Cardiac muscle cell (in vitro differentiated cells and primary cell): ENCODE data around the gene PPEF2. TPM values are rescaled to one million over a fixed set of nuclear protein-coding genes. Genes with fewer than 3 reads are reported as not detected.

Experiments
- DNase-seq, 2 donors: peaks; one replicate each; pipeline versions ENCODE4 v3.0.0 to v3.0.0-alpha.2; 2010 to 2017; ENCODE audit warnings: low read depth in 1 of 2, low spot score in 1 of 2
- H3K27ac ChIP-seq: fragments of 200-600 bp; sonication (generic); 2 replicates; pipeline ENCODE4 v1.5.1; 2016
- H3K27me3 ChIP-seq: fragments of 200-600 bp; sonication (generic); 2 replicates; pipeline ENCODE4 v1.6.0; 2016; ENCODE audit warnings: control low read depth
- H3K36me3 ChIP-seq: fragments of 200-600 bp; sonication (generic); 2 replicates; pipeline ENCODE4 v1.5.1; 2016; ENCODE audit warnings: control low read depth
- H3K4me1 ChIP-seq: fragments of 200-600 bp; sonication (generic); 2 replicates; pipeline ENCODE4 v1.8.1; 2017; ENCODE audit warnings: low read depth, mild to moderate bottlenecking, mixed run types
- H3K4me3 ChIP-seq: fragments of 200-600 bp; sonication (generic); 2 replicates; pipeline ENCODE4 v1.5.1; 2016; ENCODE audit warnings: mild to moderate bottlenecking
- H3K9me3 ChIP-seq: fragments of 200-600 bp; sonication (generic); 2 replicates; pipeline ENCODE4 v1.5.1; 2017; ENCODE audit warnings: low read depth, mild to moderate bottlenecking, control low read depth
- polyA plus RNA-seq: library from polyadenylated mRNA; unstranded; fragments of >200 nt; fragmentation: Nextera tagmentation; extraction: Ambion mirVana; gene quantifications from 2 replicates; pipeline ENCODE4 v1.2.1, GENCODE V29; 2016
- total RNA-seq: library from RNA; depleted of rRNA; stranded (reverse); fragments of >200 nt; gene quantifications from 2 replicates; pipeline ENCODE4 v1.2.3, GENCODE V29; 2016
- TF ChIP-seq, protein P1 (sequence below): IDR thresholded peaks from 2 replicates; pipeline ENCODE4 v1.5.1; 2012; ENCODE audit warnings: low read depth, mild to moderate bottlenecking, low read length

The PPEF2 gene
- total and polyA plus RNA-seq, 2 experiments from 2014 or later = not detected

DNA sequence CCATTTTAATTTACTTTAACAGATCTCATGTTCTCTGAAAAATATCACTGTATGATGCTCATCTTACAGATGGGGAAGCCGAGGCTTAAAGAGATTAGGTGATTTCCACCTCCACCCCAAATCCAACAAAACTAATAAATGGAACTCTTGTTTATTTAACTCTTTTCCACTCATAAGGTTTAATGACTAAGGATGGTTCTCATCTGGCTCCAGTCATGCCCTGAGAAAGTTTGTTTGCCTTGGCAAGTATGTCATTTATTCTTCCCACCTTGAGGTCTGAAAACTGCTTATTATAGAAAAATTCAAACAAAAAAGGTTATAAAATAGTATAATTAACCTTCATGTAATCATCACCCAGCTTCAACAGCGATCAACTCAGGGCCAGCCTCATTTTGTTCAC lies 56.3 kb downstream of the PPEF2 start:
- TF ChIP-seq, protein P1, sequence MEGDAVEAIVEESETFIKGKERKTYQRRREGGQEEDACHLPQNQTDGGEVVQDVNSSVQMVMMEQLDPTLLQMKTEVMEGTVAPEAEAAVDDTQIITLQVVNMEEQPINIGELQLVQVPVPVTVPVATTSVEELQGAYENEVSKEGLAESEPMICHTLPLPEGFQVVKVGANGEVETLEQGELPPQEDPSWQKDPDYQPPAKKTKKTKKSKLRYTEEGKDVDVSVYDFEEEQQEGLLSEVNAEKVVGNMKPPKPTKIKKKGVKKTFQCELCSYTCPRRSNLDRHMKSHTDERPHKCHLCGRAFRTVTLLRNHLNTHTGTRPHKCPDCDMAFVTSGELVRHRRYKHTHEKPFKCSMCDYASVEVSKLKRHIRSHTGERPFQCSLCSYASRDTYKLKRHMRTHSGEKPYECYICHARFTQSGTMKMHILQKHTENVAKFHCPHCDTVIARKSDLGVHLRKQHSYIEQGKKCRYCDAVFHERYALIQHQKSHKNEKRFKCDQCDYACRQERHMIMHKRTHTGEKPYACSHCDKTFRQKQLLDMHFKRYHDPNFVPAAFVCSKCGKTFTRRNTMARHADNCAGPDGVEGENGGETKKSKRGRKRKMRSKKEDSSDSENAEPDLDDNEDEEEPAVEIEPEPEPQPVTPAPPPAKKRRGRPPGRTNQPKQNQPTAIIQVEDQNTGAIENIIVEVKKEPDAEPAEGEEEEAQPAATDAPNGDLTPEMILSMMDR = no peak
- Histone ChIP-seq H3K4me1 (peaks cover 18% of the 10 kb centered on the region), H3K27ac (no peak overlapping the region), H3K36me3 (no peaks in the 10 kb centered on the region), H3K9me3 (no peaks in the 10 kb centered on the region), H3K4me3 (no peak overlapping the region), H3K27me3 (no peaks in the 10 kb centered on the region)
- DNase-seq = no peak

- peak in 1 of 2 donors; percentile 97 for DNase-seq
- TF ChIP-seq, protein P1 = no peak
- no peak overlapping the region for H3K4me3 ChIP-seq
- H3K36me3 ChIP-seq = no peaks in the 10 kb centered on the region
- H3K4me1 ChIP-seq = peaks cover 18% of the 10 kb centered on the region
- no peaks in the 10 kb centered on the region for H3K9me3 ChIP-seq
- no peak overlapping the region for H3K27ac ChIP-seq
- H3K27me3 ChIP-seq = no peaks in the 10 kb centered on the region
Measured at GRCh38 chr4:75844151-75844662, 58.0 kb downstream of the PPEF2 start.

GRCh38 chr4:75843596-75843995 lies 58.7 kb downstream of the PPEF2 start:
- H3K27me3 ChIP-seq = no peaks in the 10 kb centered on the region
- peaks cover 18% of the 10 kb centered on the region for H3K4me1 ChIP-seq
- H3K27ac ChIP-seq = no peak overlapping the region

GRCh38 chr4:75841641-75842520 lies 60.4 kb downstream of the PPEF2 start:
- TF ChIP-seq, protein P1 = no peak
- Histone ChIP-seq H3K27me3 (no peaks in the 10 kb centered on the region), H3K4me3 (no peak overlapping the region), H3K36me3 (no peaks in the 10 kb centered on the region), H3K9me3 (no peaks in the 10 kb centered on the region), H3K4me1 (peaks cover 11% of the 10 kb centered on the region), H3K27ac (no peak overlapping the region)
- DNase-seq = peak in 1 of 2 donors; percentile 24

More at GRCh38 chr4:75843596-75843995, 58.7 kb downstream of the PPEF2 start:
- Histone ChIP-seq H3K36me3 (no peaks in the 10 kb centered on the region), H3K4me3 (no peak overlapping the region), H3K9me3 (no peaks in the 10 kb centered on the region)
- TF ChIP-seq, protein P1 = no peak
- DNase-seq = no peak

- Histone ChIP-seq H3K4me3 (no peak overlapping the region), H3K36me3 (no peaks in the 10 kb centered on the region), H3K4me1 (no peaks in the 10 kb centered on the region), H3K9me3 (no peaks in the 10 kb centered on the region), H3K27me3 (no peaks in the 10 kb centered on the region), H3K27ac (no peak overlapping the region)
- TF ChIP-seq, protein P1 = no peak
- DNase-seq = no peak
Measured at GRCh38 chr4:75834772-75835154, 67.5 kb downstream of the PPEF2 start.
